Endothelial cell (in vitro differentiated cells): ENCODE results near the gene ZNF621. TPM values are rescaled to one million over a fixed set of nuclear protein-coding genes. Genes with fewer than 3 reads are reported as not detected.

Experiments
- DNase-seq: peaks from one replicate; pipeline ENCODE4 v3.0.0; 2021; ENCODE audit warnings: low spot score
- H3K27ac Mint-ChIP-seq: one replicate; pipeline ENCODE4 v1.8.0; 2021; ENCODE audit warnings: mixed read lengths, inconsistent platforms; ENCODE audit not compliant: unreplicated experiment
- H3K27me3 Mint-ChIP-seq: one replicate; pipeline ENCODE4 v1.8.0; 2021; ENCODE audit warnings: mild to moderate bottlenecking, moderate library complexity, mixed read lengths, inconsistent platforms; ENCODE audit not compliant: unreplicated experiment
- H3K36me3 Mint-ChIP-seq: one replicate; pipeline ENCODE4 v1.8.0; 2021; ENCODE audit warnings: mild to moderate bottlenecking, low read depth, mixed read lengths, inconsistent platforms; ENCODE audit not compliant: unreplicated experiment
- H3K4me1 Mint-ChIP-seq: one replicate; pipeline ENCODE4 v1.8.0; 2021; ENCODE audit warnings: mild to moderate bottlenecking, mixed read lengths, inconsistent platforms; ENCODE audit not compliant: unreplicated experiment
- H3K4me3 Mint-ChIP-seq: one replicate; pipeline ENCODE4 v1.8.0; 2021; ENCODE audit warnings: mild to moderate bottlenecking, mixed read lengths, inconsistent platforms; ENCODE audit not compliant: unreplicated experiment
- H3K9me3 Mint-ChIP-seq: one replicate; pipeline ENCODE4 v1.8.0; 2021; ENCODE audit warnings: mixed read lengths, inconsistent platforms; ENCODE audit not compliant: unreplicated experiment
- total RNA-seq: library from RNA; stranded (reverse); fragmentation: NEBNext Ultra II Directional; extraction: Animal tissue kit (Norgen Biotek cat#: 25700); gene quantifications from one replicate; pipeline ENCODE4 v1.2.1, GENCODE V29; 2021; ENCODE audit not compliant: unreplicated experiment
- TF ChIP-seq, protein P1 (sequence below): fragments of 200-600 bp; sonication (generic); IDR thresholded peaks from one replicate; pipeline ENCODE4 v1.5.0; 2021; ENCODE audit warnings: antibody characterized with exemption; ENCODE audit not compliant: unreplicated experiment

ZNF621 gene
- total RNA-seq, 1 donor from 2014 or later, result 25.7 TPM

- Mint-ChIP-seq H3K4me3 (no peak overlapping the region), H3K27ac (no peak overlapping the region), H3K36me3 (peaks cover 23% of the 10 kb centered on the region), H3K27me3 (peaks cover 6% of the 10 kb centered on the region), H3K9me3 (no peaks in the 10 kb centered on the region), H3K4me1 (peaks cover 3% of the 10 kb centered on the region)
- no peak for DNase-seq
- TF ChIP-seq, protein P1, sequence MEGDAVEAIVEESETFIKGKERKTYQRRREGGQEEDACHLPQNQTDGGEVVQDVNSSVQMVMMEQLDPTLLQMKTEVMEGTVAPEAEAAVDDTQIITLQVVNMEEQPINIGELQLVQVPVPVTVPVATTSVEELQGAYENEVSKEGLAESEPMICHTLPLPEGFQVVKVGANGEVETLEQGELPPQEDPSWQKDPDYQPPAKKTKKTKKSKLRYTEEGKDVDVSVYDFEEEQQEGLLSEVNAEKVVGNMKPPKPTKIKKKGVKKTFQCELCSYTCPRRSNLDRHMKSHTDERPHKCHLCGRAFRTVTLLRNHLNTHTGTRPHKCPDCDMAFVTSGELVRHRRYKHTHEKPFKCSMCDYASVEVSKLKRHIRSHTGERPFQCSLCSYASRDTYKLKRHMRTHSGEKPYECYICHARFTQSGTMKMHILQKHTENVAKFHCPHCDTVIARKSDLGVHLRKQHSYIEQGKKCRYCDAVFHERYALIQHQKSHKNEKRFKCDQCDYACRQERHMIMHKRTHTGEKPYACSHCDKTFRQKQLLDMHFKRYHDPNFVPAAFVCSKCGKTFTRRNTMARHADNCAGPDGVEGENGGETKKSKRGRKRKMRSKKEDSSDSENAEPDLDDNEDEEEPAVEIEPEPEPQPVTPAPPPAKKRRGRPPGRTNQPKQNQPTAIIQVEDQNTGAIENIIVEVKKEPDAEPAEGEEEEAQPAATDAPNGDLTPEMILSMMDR, result no peak
Observed at GRCh38 chr3:40490916-40491315, 33.8 kb upstream of the ZNF621 start.

- Mint-ChIP-seq H3K9me3 (no peaks in the 10 kb centered on the region), H3K36me3 (no peaks in the 10 kb centered on the region), H3K27ac (no peak overlapping the region), H3K4me1 (peaks cover 19% of the 10 kb centered on the region), H3K27me3 (peaks cover under 1% of the 10 kb centered on the region), H3K4me3 (no peak overlapping the region)
- TF ChIP-seq, protein P1, result no peak
- DNase-seq, result no peak
Observed at GRCh38 chr3:40494698-40495097, 30.1 kb upstream of the ZNF621 start.

DNA sequence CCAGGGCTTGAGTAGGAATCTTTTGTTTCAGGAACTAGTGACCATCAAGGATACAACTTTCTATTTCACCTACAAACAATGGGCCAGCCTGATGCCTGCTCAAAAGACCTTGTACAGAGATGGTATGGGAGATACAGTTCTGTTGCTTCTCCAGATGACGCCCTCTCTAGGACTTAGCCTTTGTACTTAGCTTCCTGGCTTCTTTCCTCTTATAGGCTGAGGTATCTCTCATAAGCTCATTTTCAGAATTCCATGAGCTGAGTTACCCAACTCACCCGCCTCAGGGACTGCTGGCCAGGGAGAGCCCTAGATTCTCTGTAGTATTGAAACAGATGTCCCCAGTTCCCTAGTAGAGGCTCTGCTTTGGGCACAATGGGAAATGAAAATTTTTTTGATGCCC, 27.5 kb upstream of the ZNF621 start:
- Mint-ChIP-seq H3K4me1 (peaks cover 21% of the 10 kb centered on the region), H3K27ac (no peak overlapping the region), H3K9me3 (no peaks in the 10 kb centered on the region), H3K4me3 (no peak overlapping the region), H3K36me3 (no peaks in the 10 kb centered on the region), H3K27me3 (peaks cover 5% of the 10 kb centered on the region)
- DNase-seq, result no peak
- TF ChIP-seq, protein P1, result no peak

- Mint-ChIP-seq H3K9me3 (no peaks in the 10 kb centered on the region), H3K36me3 (no peaks in the 10 kb centered on the region), H3K4me3 (no peak overlapping the region), H3K27me3 (peaks cover 7% of the 10 kb centered on the region), H3K4me1 (peaks cover 22% of the 10 kb centered on the region), H3K27ac (no peak overlapping the region)
- TF ChIP-seq, protein P1, result no peak
- DNase-seq, result no peak
Observed at GRCh38 chr3:40499952-40500351, 24.8 kb upstream of the ZNF621 start.

DNA sequence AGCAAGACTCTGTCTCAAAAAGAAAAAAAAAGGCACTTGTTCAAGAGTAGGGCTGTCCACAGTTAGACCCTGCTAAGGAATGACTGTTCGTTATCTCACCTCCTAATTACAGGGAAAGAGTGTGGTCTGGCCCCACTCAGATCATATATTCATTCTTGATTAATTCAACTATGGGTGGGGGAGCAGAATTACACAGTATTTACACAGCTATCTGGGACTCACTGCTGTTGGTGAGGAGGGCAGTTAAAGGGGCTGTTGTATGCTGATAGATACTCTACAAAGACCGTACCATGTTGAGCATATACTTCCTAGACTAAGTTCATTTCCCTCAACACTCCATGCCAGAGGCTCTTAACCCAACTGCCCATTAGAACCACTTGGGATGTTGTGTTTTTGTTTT, 22.7 kb upstream of the ZNF621 start:
- no peak for DNase-seq
- Mint-ChIP-seq H3K4me1 (peaks cover 27% of the 10 kb centered on the region), H3K4me3 (no peak overlapping the region), H3K27ac (no peak overlapping the region), H3K27me3 (peaks cover 7% of the 10 kb centered on the region), H3K9me3 (no peaks in the 10 kb centered on the region), H3K36me3 (no peaks in the 10 kb centered on the region)
- TF ChIP-seq, protein P1, result no peak
